ENCODE data around the gene RNF145.

RNF145 gene

GRCh38 chr5:159218595-159219023 is 9.3 kb upstream of the RNF145 start:
- H3K4me3 ChIP-seq (ENCODE audit: low read length) = no peak overlapping the region
- DNase-seq (ENCODE audit: low read depth) = no peak
- no peak for TF ChIP-seq CTCF (conservative IDR thresholded peaks at IDR 0.05; ENCODE audit: low read depth, low read length)

DNA sequence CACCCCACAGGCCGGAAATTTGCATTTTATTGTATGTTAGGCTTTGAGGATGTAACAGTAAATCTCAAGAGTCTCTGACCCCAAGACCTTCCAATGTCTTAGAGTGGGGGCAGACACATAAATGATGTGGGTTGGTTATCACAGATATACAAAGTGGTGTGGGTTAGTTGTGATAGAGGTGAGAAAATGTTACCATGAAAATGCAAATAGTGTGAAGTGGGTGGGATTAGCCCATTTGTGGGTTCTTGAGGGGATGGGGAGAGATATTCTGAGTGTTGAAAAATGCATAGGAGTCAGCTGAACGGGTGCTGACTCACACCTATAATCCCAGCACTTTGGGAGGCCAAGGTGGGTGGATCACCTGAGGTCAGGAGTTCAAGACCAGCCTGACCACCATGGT is 7.9 kb upstream of the RNF145 start:
- no peak for DNase-seq (ENCODE audit: low read depth)
- no peak for TF ChIP-seq CTCF (conservative IDR thresholded peaks at IDR 0.05; ENCODE audit: low read depth, low read length)
- H3K4me3 ChIP-seq (ENCODE audit: low read length) = no peak overlapping the region

DNA sequence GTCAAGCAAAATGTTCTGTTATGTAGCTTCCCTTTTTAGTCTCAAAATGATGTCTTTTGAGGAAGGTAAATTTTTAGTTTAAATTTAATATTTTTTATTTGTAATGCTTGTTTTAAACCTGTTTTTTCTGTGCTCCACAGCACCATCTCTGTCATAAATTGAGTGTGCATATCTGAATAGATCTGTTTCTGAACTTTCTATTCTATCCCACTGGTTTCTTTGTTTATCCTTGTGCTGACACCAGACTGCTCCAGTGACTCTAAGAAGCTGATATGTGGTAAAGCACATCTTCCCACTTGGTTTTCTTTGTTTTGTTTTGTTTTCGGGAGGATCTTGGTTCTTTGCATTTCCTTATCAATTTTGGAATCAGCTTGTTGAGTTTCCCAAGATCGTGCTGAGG is 7.1 kb upstream of the RNF145 start:
- H3K4me3 ChIP-seq (ENCODE audit: low read length) = no peak overlapping the region
- DNase-seq (ENCODE audit: low read depth) = no peak

GRCh38 chr5:159215886-159216285 is 6.5 kb upstream of the RNF145 start:
- no peak for DNase-seq (ENCODE audit: low read depth)
- no peak overlapping the region for H3K4me3 ChIP-seq (ENCODE audit: low read length)

More for the DNA sequence above, 7.1 kb upstream of the RNF145 start:
- peak; percentile 19 for TF ChIP-seq CTCF (conservative IDR thresholded peaks at IDR 0.05; ENCODE audit: low read depth, low read length)

GRCh38 chr5:159214486-159215271 is 5.3 kb upstream of the RNF145 start:
- no peak for DNase-seq (ENCODE audit: low read depth)
- no peak overlapping the region for H3K4me3 ChIP-seq (ENCODE audit: low read length)
- no peak for TF ChIP-seq CTCF (conservative IDR thresholded peaks at IDR 0.05; ENCODE audit: low read depth, low read length)

More at GRCh38 chr5:159215886-159216285, 6.5 kb upstream of the RNF145 start:
- no peak for TF ChIP-seq CTCF (conservative IDR thresholded peaks at IDR 0.05; ENCODE audit: low read depth, low read length)

GRCh38 chr5:159212657-159213462 is 3.5 kb upstream of the RNF145 start:
- no peak for DNase-seq (ENCODE audit: low read depth)
- no peak overlapping the region for H3K4me3 ChIP-seq (ENCODE audit: low read length)
- no peak for TF ChIP-seq CTCF (conservative IDR thresholded peaks at IDR 0.05; ENCODE audit: low read depth, low read length)
